SK-N-SH (cell line): ENCODE data around the gene CLMN.

Source experiments
- NRF1 ChIP-seq: IDR thresholded peaks from 2 replicates; pipeline ENCODE4 v1.6.1; 2012; ENCODE audit warnings: low read depth, mild to moderate bottlenecking, low read length
- RFX5 ChIP-seq: IDR thresholded peaks from 2 replicates; pipeline ENCODE4 v1.6.1; 2012; ENCODE audit warnings: mild to moderate bottlenecking, improper control_type of control experiment, low read length
- SMC3 ChIP-seq: IDR thresholded peaks from 2 replicates; pipeline ENCODE4 v1.6.1; 2012; ENCODE audit warnings: low read depth, low read length, improper control_type of control experiment
- TCF12 ChIP-seq: IDR thresholded peaks from 2 replicates; pipeline ENCODE4 v1.4.0; 2012
- YY1 ChIP-seq: IDR thresholded peaks from 2 replicates; pipeline ENCODE4 v1.4.0; 2012; ENCODE audit warnings: low read depth, mild to moderate bottlenecking
- TF ChIP-seq, protein P1 (sequence below): fragments of 200-600 bp; sonication (generic); IDR thresholded peaks from 2 replicates; pipeline ENCODE4 v1.6.1; 2017; ENCODE audit warnings: antibody characterized with exemption, mild to moderate bottlenecking, moderate library complexity

DNA sequence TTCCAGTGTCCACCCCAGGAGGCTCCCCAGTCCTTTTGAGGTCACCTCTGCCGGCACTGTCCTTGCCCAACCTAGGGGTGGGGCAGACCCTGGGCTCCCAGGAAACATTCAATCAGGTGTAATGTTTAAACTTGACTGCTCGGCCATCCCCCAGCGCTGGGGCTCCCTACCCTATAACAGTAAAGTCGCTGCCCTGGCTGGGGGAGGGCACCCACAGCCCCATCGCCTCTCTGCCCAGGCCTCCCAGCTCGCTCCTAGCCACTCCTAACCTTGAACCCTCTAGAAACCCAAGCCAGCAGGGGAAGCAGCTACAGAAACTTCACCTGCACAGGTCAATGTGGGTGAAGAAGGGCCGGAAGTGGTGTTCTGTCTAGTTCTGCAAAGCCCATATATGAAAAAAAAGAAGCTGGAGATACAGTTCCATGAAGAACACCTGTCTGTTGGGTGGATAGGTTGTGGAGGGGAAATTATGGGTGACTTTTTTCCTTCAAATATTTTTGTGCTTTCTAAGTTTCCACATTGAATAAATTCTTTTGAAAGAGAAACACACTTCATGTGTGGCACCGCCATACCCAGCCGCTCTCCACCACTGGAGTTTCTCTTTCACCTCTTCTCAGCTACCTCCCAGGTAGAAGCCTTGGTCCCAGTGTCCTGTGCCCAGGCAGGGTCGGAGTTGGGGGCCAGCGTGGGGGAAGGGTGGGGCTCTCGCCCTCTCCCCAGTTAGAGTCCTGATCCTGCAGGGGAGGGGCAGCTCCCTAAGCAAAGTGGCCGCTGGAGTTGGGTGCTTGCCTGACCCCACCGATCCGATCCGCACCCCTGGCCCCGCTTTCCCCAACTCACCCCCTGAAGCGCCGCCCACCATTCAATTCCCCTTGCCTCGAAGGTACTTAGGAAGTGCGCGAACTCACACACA is 1.1 kb downstream of the CLMN start:
- TF ChIP-seq RFX5 (no peak), NRF1 (no peak), TCF12 (no peak), SMC3 (no peak), YY1 (no peak)
- TF ChIP-seq, protein P1, sequence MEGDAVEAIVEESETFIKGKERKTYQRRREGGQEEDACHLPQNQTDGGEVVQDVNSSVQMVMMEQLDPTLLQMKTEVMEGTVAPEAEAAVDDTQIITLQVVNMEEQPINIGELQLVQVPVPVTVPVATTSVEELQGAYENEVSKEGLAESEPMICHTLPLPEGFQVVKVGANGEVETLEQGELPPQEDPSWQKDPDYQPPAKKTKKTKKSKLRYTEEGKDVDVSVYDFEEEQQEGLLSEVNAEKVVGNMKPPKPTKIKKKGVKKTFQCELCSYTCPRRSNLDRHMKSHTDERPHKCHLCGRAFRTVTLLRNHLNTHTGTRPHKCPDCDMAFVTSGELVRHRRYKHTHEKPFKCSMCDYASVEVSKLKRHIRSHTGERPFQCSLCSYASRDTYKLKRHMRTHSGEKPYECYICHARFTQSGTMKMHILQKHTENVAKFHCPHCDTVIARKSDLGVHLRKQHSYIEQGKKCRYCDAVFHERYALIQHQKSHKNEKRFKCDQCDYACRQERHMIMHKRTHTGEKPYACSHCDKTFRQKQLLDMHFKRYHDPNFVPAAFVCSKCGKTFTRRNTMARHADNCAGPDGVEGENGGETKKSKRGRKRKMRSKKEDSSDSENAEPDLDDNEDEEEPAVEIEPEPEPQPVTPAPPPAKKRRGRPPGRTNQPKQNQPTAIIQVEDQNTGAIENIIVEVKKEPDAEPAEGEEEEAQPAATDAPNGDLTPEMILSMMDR: no peak
